ENCODE measurements around the gene GLI3.

GRCh38 chr7:41995632-41996271 lies 241.3 kb downstream of the GLI3 start:
- no peak for TF ChIP-seq CTCF (IDR thresholded peaks at IDR 0.05)
- no peak for TF ChIP-seq POLR2A (IDR thresholded peaks at IDR 0.05)

All from adrenal gland (tissue), 5 donors.